Adipose tissue (tissue), 3 donors: ENCODE data around the gene SOX5. TPM values are rescaled to one million over a fixed set of nuclear protein-coding genes. Genes with fewer than 3 reads are reported as not detected.

Experiments used
- H3K27ac ChIP-seq: one replicate; pipeline ENCODE4 v1.5.1; 2013; ENCODE audit warnings: low read depth, low read length
- WGBS, 3 donors: extraction: QIAGEN DNeasy Blood & Tissue Kit; methylation state at CpG; one replicate each; pipeline ENCODE4 v1.1.7; 2013; 5-methylcytosine and 5-hydroxymethylcytosine counted together
- polyA plus RNA-seq, 3 donors: library from polyadenylated mRNA; stranded (reverse); fragments of 200-250 nt; gene quantifications; one replicate each; pipeline ENCODE4 v1.2.3, GENCODE V29; 2013
- donor health status: healthy with polysubstance abuse.
- donor health status: Bipolar disorder and iron deficiency.
- donor health status: healthy.

SOX5 gene
- 1 to 10 TPM in 2 of 3 donors, under 1 TPM in 1; 0.76 to 7.2 (median 6.6) TPM for polyA plus RNA-seq

- H3K27ac ChIP-seq = no peak within 1 kb of the TSS
- 4 to 15% (median 7%) methylated on average over 13 of the region's 13 CpGs for WGBS, 3 donors
Measured at GRCh38 chr12:23949348-23950209, at the start of gene SOX5. TSS of gene SOX5 (minus strand) at chr12:23949670. CDS start at chr12:23949601, 69 bp downstream.

GRCh38 chr12:23987046-23987445 is 37.6 kb upstream of the SOX5 start:
- no peak overlapping the region for H3K27ac ChIP-seq
- WGBS, 3 donors = 96 to 100% (median 99%) methylated on average over 1 of the region's 1 CpG

DNA sequence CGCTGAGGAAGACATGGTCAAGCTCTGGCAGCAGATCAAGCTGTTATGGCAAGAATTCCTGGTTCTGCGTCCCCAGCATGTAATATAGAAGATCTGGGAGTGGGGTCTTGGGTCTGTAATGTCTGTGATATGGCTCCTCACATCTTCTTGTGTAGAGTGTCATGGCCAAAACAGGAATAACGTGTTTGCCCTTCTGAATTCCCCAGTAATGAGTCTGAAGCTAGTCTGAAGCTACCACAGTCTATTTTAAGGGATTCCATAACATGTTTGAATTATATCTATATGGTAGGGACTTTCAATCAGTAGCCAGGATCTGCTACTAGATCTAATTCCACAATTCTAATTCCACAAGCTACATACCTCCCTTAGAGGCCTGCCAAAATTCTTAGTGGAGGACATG is 31.4 kb upstream of the SOX5 start:
- H3K27ac ChIP-seq = no peak overlapping the region
- 77 to 84% (median 83%) methylated on average over 3 of the region's 3 CpGs for WGBS, 3 donors

GRCh38 chr12:23964812-23965211 is 15.3 kb upstream of the SOX5 start:
- H3K27ac ChIP-seq = no peak overlapping the region
- 84 to 87% (median 87%) methylated on average over 10 of the region's 10 CpGs for WGBS, 3 donors

GRCh38 chr12:23959826-23960225 is 10.4 kb upstream of the SOX5 start:
- no peak overlapping the region for H3K27ac ChIP-seq
- WGBS, 3 donors = 63 to 91% (median 82%) methylated on average over 1 of the region's 1 CpG

DNA sequence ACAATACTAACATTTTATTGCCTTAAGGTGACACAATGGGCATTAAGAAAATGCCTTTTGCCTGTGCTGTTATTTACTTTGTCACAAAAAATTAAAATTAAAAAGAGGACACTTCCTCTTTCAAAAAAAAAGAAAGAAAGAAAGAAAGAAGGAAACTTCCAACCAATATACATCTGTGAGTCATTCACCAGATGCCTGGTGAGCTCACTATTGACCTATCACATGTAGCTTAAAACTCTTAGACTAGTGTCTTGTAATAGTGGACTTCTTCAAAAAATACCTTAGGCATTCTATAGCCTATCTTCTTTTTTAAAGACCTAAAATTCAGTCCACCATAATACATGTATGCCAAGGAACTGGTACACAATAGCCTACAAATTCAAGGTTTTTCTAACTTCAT is 4.9 kb upstream of the SOX5 start:
- H3K27ac ChIP-seq = no peak overlapping the region

GRCh38 chr12:23952071-23952470 is 2.6 kb upstream of the SOX5 start:
- H3K27ac ChIP-seq = no peak overlapping the region
- WGBS, 3 donors = 80 to 88% (median 84%) methylated on average over 3 of the region's 3 CpGs

DNA sequence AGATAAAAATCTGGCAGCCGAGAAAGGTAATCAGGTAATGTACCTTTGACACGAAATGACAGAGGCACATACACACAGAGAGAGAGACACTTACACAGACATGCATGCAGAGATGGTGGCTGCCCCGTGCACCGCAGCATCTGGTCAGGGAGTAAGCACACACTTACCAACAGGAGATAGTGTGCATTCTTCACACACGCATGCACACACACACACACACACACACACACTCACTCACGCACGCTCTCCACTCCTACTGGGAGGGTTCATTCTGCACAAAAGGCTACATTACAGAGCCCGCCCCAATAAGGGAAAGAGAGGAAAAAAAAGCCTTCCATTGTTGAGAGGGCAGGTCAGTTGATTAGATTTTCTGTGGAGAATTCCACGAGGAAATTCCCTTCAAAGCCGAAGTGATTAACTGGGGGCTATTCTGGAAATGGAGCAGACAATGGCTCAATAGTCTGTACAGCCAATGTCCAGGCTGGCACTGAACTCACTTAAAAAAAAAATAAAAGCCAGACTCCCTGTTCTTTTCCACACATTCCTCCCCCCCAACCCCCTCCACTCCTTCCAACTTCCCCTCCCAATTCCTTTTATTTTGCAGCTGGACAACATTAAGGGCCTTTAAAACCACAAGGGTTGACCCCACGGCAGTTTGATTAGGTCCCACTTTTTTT is 1.4 kb upstream of the SOX5 start:
- WGBS, 3 donors = 18 to 33% (median 29%) methylated on average over 11 of the region's 11 CpGs
- no peak overlapping the region for H3K27ac ChIP-seq

GRCh38 chr12:23950210-23950774 is 822 bp upstream of the SOX5 start:
- H3K27ac ChIP-seq = no peak overlapping the region
- WGBS, 3 donors = 3 to 5% (median 4%) methylated on average over 17 of the region's 17 CpGs

- 49 to 85% (median 83%) methylated on average over 4 of the region's 4 CpGs for WGBS, 3 donors
- H3K27ac ChIP-seq = no peak overlapping the region
Measured at GRCh38 chr12:23948291-23948690, 1.2 kb downstream of the SOX5 start.

DNA sequence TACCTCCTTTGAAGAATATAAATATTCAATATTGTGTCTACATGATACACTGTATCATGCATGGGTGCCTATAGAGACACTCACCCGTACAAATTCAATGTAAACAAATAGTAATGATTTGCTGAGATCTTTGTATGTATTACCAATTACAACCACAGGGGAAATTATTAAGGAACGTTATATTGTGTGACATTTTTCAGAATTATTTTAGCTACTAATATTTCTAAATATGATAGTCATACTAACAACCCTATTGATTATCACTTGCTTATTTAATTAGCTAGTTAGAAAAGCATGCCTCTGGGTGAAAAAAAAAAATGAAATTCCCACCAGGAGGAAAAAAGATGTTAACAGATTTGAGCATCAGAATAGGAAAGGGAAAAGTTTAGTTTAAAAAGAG is 2.1 kb downstream of the SOX5 start:
- WGBS, 3 donors = 41 to 82% (median 80%) methylated on average over 2 of the region's 2 CpGs

DNA sequence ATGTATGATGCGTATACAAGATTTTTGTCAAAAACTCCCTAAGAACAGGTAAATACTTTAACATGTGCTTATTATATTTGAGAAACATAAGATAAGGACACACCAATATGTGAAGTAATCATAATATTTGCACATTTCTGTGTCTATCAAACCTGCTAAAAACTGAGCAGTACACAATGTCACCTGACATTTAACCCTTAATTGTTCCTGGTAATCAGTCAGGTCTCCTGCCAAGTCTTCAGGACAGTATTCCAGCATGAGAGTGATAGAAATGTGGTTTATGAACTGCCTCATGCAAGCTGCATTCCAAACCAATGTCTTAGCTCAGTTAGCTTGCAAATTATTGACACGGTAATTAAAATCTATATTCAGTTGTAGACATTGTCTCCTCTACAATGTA is 4.2 kb downstream of the SOX5 start:
- no peak overlapping the region for H3K27ac ChIP-seq
- 78 to 93% (median 93%) methylated on average over 2 of the region's 2 CpGs for WGBS, 3 donors

More for the DNA sequence above, 2.1 kb downstream of the SOX5 start:
- no peak overlapping the region for H3K27ac ChIP-seq

DNA sequence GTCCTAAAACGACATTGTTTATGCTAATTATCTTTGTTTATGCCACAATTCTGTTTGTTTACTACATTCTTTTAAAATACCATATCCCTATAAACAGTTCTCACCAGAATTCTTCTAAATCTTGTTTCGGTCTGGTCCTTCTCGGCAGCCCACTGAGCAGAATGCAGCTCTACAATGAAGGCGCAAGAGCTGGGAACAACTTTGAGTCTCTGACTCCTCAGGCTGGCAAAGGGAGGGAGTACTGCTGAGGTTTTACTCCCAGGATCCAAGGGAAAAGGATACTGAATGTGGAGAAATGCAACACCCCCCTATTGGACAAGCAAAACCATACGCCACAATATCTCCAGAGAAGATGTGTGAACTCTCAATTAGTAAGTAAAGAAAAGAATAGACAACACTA is 5.4 kb downstream of the SOX5 start:
- WGBS, 3 donors = 73 to 84% (median 84%) methylated on average over 5 of the region's 5 CpGs
- H3K27ac ChIP-seq = no peak overlapping the region

GRCh38 chr12:23942841-23943240 is 6.6 kb downstream of the SOX5 start:
- WGBS, 3 donors = 75 to 82% (median 80%) methylated on average over 4 of the region's 4 CpGs
- no peak overlapping the region for H3K27ac ChIP-seq

DNA sequence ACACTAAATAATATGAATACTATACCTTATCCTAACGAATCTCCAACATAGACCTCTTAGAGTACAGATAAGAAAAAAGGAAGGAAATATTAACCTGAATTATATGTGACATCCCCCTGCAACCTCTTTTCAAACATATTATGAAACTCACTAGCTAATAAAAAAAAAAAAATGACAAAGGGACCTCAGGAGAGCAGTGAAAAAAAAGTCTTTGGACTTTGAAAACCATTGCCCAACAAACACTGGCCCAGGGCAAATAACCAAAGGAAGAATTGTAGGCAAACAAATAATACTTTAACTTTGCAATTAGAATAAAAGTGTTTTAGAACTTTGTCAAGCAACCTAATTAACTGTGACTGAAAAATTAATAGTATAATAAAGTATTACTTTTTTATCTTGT is 7.7 kb downstream of the SOX5 start:
- H3K27ac ChIP-seq = no peak overlapping the region
- WGBS, 3 donors = 64 to 81% (median 72%) methylated on average over 1 of the region's 1 CpG

DNA sequence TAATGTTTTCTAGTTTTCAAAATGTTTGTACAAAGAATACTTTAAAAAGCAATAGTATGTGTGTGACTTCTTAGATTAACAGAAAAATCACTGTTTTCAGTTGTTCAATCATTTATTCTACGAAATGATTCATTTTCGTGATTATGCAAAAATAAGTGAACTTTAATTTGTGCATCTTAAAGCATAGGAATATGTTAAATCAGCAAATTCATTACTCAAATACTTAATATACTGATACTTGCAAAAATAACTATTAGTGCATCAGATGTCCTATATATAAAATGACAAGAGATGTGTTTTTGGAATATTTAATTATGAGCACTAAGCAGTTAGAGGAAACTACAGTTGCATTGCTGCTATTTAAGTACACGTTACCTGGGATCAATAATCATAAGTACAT is 11.0 kb downstream of the SOX5 start:
- 91 to 97% (median 95%) methylated on average over 3 of the region's 3 CpGs for WGBS, 3 donors
- H3K27ac ChIP-seq = no peak overlapping the region

GRCh38 chr12:23931176-23931575 is 18.3 kb downstream of the SOX5 start:
- no peak overlapping the region for H3K27ac ChIP-seq
- WGBS, 3 donors = 61 to 89% (median 83%) methylated on average over 2 of the region's 2 CpGs

DNA sequence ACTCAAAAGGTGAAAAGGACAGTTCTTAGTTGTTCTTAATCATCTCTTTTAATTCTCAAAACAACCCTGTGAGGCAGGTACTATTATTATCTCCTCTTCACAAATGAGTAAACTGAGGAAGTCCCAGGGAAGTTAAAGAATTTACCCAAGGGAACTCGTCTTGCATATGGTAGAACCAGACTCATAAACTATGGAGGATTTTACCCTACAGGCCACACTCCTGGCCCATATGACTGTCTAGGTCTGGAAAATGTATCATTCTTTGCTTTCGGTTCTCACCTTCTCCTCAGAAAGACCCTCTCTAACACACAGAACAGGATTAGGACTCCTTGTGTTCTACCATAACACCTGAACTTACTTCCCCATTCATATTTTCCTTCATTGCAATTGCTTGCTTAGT is 18.9 kb downstream of the SOX5 start:
- 85 to 92% (median 89%) methylated on average over 2 of the region's 2 CpGs for WGBS, 3 donors
- H3K27ac ChIP-seq = no peak overlapping the region

DNA sequence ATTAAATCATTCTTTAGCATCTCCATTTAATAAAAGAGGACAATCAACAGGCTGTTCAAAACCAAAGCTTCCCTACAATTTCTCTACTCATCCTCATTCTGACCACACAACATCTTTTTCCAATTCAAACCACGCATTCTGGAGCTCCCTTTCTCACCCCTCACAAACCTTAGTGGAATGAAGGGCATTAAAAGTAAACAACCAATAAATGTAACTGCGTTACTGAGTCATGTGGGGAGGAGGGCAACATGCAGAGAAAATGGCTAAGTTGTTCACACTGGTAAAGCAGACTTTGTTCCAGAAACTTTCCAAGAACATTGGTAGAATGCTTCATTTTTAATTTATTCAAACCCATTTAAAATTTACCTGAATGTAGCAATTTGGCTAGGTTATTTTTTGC is 19.6 kb downstream of the SOX5 start:
- 64 to 86% (median 75%) methylated on average over 2 of the region's 2 CpGs for WGBS, 3 donors

More for the DNA sequence above, 19.6 kb downstream of the SOX5 start:
- H3K27ac ChIP-seq = no peak overlapping the region
